H1 (cell line): Measurements from ENCODE around the gene RABGGTB. TPM values are rescaled to one million over a fixed set of nuclear protein-coding genes. Genes with fewer than 3 reads are reported as not detected.

Experiments used
- CHD7 ChIP-seq: fragments of 300-600 bp; sonication (generic); IDR thresholded peaks from 2 replicates; pipeline ENCODE4 v1.7.1; 2012; ENCODE audit warnings: low read length, moderate library complexity, mild to moderate bottlenecking, inconsistent platforms; ENCODE audit not compliant: insufficient replicate concordance
- CREB1 ChIP-seq: IDR thresholded peaks from 2 replicates; pipeline ENCODE4 v1.6.1; 2012; ENCODE audit warnings: inconsistent platforms
- POLR2AphosphoS5 ChIP-seq: IDR thresholded peaks from 2 replicates; pipeline ENCODE4 v1.6.1; 2011; ENCODE audit warnings: low read depth, low read length
- RAD21 ChIP-seq, 2 experiments: IDR thresholded peaks in 1 of 2; conservative IDR thresholded peaks in 1 of 2; 2 replicates each; pipeline ENCODE4 v1.6.1; 2011; ENCODE audit warnings: low read depth in 2 of 2, low read length in 2 of 2, improper control_type of control experiment in 1 of 2, inconsistent platforms in 1 of 2, mild to moderate bottlenecking in 1 of 2, moderate library complexity in 1 of 2
- RNF2 ChIP-seq: fragments of 200-900, 300-1000 bp; sonication (generic); IDR thresholded peaks from 2 replicates; pipeline ENCODE4 v1.7.1; 2016; ENCODE audit warnings: borderline replicate concordance, low read depth, mild to moderate bottlenecking, antibody characterized with exemption, low read length; ENCODE audit not compliant: poor library complexity, severe bottlenecking; ENCODE audit errors: missing control alignments
- SIRT6 ChIP-seq: IDR thresholded peaks from one replicate; pipeline ENCODE4 v1.7.1; 2012; ENCODE audit warnings: low read length, inconsistent platforms
- SP4 ChIP-seq: IDR thresholded peaks from 2 replicates; pipeline ENCODE4 v1.6.1; 2012; ENCODE audit warnings: low read length, inconsistent platforms
- SUZ12 ChIP-seq: fragments of 200-600 bp; sonication (generic); IDR thresholded peaks from 2 replicates; pipeline ENCODE4 v1.6.1; 2012; ENCODE audit warnings: mild to moderate bottlenecking, inconsistent platforms, low read length, moderate library complexity, mixed read lengths
- polyA plus RNA-seq, 7 experiments: library from polyadenylated mRNA; depleted of rRNA in 3 of 7; stranded (reverse) in 5 of 7; unstranded in 2 of 7; fragments of >200 nt in 5 of 7; fragments of 200-250 nt in 2 of 7; gene quantifications; 1 replicate in 5 of 7; 2 replicates in 1 of 7; 4 replicates in 1 of 7; pipeline versions ENCODE4 v1.2.1 to v1.2.3, GENCODE V29; 2011 to 2013; ENCODE audit warnings: missing spikeins in 2 of 7, mixed read lengths in 2 of 7
- total RNA-seq: library from RNA; stranded (reverse); fragmentation: NEBNext Ultra II Directional; extraction: Animal tissue kit (Norgen Biotek cat#: 25700); gene quantifications from 2 replicates; pipeline ENCODE4 v1.2.1, GENCODE V29; 2021
- TF ChIP-seq, protein P1 (sequence below): IDR thresholded peaks from 2 replicates; pipeline ENCODE4 v1.6.1; 2011; ENCODE audit warnings: low read length, improper control_type of control experiment

Gene RABGGTB
- total and polyA plus RNA-seq, 2 of the 8 experiments (the other 6 are each of a cell fraction or from before 2014, with no cell fraction given): 70.7 to 124 TPM

GRCh38 chr1:75811211-75811981 is 25.3 kb downstream of the RABGGTB start (continued):
- TF ChIP-seq CHD7 (no peak), RNF2 (no peak), CREB1 (no peak), SUZ12 (no peak), SIRT6 (no peak), RAD21 (IDR thresholded peaks at IDR 0.05 in 1 of 2, conservative IDR thresholded peaks at IDR 0.05 in 1 of 2; ENCODE audit: low read depth in 2 of 2, low read length in 2 of 2) (no peak), SP4 (no peak), POLR2AphosphoS5 (no peak)
- TF ChIP-seq, protein P1, sequence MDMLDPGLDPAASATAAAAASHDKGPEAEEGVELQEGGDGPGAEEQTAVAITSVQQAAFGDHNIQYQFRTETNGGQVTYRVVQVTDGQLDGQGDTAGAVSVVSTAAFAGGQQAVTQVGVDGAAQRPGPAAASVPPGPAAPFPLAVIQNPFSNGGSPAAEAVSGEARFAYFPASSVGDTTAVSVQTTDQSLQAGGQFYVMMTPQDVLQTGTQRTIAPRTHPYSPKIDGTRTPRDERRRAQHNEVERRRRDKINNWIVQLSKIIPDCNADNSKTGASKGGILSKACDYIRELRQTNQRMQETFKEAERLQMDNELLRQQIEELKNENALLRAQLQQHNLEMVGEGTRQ: no peak
